Pulmonary artery endothelial cell (primary cell): ENCODE data around the gene MMS22L. TPM values are rescaled to one million over a fixed set of nuclear protein-coding genes. Genes with fewer than 3 reads are reported as not detected.

Experiments used
- DNase-seq: peaks from one replicate; pipeline ENCODE4 v3.0.0-alpha.2; 2011; ENCODE audit warnings: low read depth, low spot score
- total RNA-seq: library from RNA; depleted of rRNA; stranded (reverse); fragments of >200 nt; gene quantifications from 2 replicates; pipeline ENCODE4 v1.2.3, GENCODE V29; 2014

MMS22L gene
- total RNA-seq, 1 donor from 2014 or later, result 15.7 TPM

GRCh38 chr6:97138581-97138980 lies 144.4 kb downstream of the MMS22L start:
- no peak for DNase-seq

GRCh38 chr6:97136626-97137358 lies 146.2 kb downstream of the MMS22L start:
- DNase-seq, result no peak

GRCh38 chr6:97133067-97133466 lies 149.9 kb downstream of the MMS22L start:
- no peak for DNase-seq

- DNase-seq, result no peak
These were observed 153.9 kb downstream of the MMS22L start for GRCh38 chr6:97129106-97129505.

- no peak for DNase-seq
These were observed 154.5 kb downstream of the MMS22L start for GRCh38 chr6:97128507-97128906.

GRCh38 chr6:97123652-97124051 lies 159.4 kb downstream of the MMS22L start:
- no peak for DNase-seq

GRCh38 chr6:97123112-97123511 lies 159.9 kb downstream of the MMS22L start:
- no peak for DNase-seq

GRCh38 chr6:97120511-97120910 lies 162.5 kb downstream of the MMS22L start:
- no peak for DNase-seq

GRCh38 chr6:97114645-97115044 lies 168.4 kb downstream of the MMS22L start:
- DNase-seq, result no peak

GRCh38 chr6:97113170-97113569 lies 169.8 kb downstream of the MMS22L start:
- DNase-seq, result no peak

GRCh38 chr6:97111243-97111642 lies 171.8 kb downstream of the MMS22L start:
- no peak for DNase-seq

- no peak for DNase-seq
These were observed 172.4 kb downstream of the MMS22L start for GRCh38 chr6:97110626-97111025.

- DNase-seq, result no peak
These were observed 172.9 kb downstream of the MMS22L start for GRCh38 chr6:97110149-97110548.

GRCh38 chr6:97109444-97109843 lies 173.6 kb downstream of the MMS22L start:
- DNase-seq, result no peak

- no peak for DNase-seq
These were observed 180.7 kb downstream of the MMS22L start for GRCh38 chr6:97102145-97102790.

GRCh38 chr6:97100696-97101095 lies 182.3 kb downstream of the MMS22L start:
- no peak for DNase-seq

- no peak for DNase-seq
These were observed 185.7 kb downstream of the MMS22L start for GRCh38 chr6:97097068-97098047.

GRCh38 chr6:97095311-97095850 lies 187.6 kb downstream of the MMS22L start:
- no peak for DNase-seq

GRCh38 chr6:97094376-97094775 lies 188.6 kb downstream of the MMS22L start:
- no peak for DNase-seq

- no peak for DNase-seq
These were observed 190.2 kb downstream of the MMS22L start for GRCh38 chr6:97092673-97093305.
